WTC11 (cell line): Measurements from ENCODE around the gene CDK5RAP2.

ENCODE experiments used
- CBFB ChIP-seq: sonication (generic); formaldehyde crosslinking; IDR thresholded peaks from 2 replicates; pipeline ENCODE4 v1.8.1; 2022; ENCODE audit warnings: mild to moderate bottlenecking, low read depth, missing genetic modification reagents
- ZBTB43 ChIP-seq: sonication (generic); formaldehyde crosslinking; IDR thresholded peaks from 2 replicates; pipeline ENCODE4 v1.8.1; 2023; ENCODE audit warnings: mild to moderate bottlenecking, missing genetic modification reagents
- TF ChIP-seq, protein P1 (sequence below): sonication (generic); formaldehyde crosslinking; IDR thresholded peaks from 2 replicates; pipeline ENCODE4 v1.8.0; 2022; ENCODE audit warnings: mild to moderate bottlenecking, missing genetic modification reagents
- TF ChIP-seq, protein P2 (sequence below): sonication (generic); formaldehyde crosslinking; IDR thresholded peaks from 2 replicates; pipeline ENCODE4 v1.8.0; 2022; ENCODE audit warnings: missing genetic modification reagents
- TF ChIP-seq, protein P3 (sequence below): sonication (generic); formaldehyde crosslinking; IDR thresholded peaks from 2 replicates; pipeline ENCODE4 v1.8.1; 2022; ENCODE audit warnings: missing genetic modification reagents, borderline replicate concordance

GRCh38 chr9:120432600-120432999 lies 147.4 kb downstream of the CDK5RAP2 start:
- TF ChIP-seq ZBTB43, result no peak
- TF ChIP-seq, protein P1, sequence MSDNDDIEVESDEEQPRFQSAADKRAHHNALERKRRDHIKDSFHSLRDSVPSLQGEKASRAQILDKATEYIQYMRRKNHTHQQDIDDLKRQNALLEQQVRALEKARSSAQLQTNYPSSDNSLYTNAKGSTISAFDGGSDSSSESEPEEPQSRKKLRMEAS (CRISPR knock-in tag), result no peak
- TF ChIP-seq, protein P2, sequence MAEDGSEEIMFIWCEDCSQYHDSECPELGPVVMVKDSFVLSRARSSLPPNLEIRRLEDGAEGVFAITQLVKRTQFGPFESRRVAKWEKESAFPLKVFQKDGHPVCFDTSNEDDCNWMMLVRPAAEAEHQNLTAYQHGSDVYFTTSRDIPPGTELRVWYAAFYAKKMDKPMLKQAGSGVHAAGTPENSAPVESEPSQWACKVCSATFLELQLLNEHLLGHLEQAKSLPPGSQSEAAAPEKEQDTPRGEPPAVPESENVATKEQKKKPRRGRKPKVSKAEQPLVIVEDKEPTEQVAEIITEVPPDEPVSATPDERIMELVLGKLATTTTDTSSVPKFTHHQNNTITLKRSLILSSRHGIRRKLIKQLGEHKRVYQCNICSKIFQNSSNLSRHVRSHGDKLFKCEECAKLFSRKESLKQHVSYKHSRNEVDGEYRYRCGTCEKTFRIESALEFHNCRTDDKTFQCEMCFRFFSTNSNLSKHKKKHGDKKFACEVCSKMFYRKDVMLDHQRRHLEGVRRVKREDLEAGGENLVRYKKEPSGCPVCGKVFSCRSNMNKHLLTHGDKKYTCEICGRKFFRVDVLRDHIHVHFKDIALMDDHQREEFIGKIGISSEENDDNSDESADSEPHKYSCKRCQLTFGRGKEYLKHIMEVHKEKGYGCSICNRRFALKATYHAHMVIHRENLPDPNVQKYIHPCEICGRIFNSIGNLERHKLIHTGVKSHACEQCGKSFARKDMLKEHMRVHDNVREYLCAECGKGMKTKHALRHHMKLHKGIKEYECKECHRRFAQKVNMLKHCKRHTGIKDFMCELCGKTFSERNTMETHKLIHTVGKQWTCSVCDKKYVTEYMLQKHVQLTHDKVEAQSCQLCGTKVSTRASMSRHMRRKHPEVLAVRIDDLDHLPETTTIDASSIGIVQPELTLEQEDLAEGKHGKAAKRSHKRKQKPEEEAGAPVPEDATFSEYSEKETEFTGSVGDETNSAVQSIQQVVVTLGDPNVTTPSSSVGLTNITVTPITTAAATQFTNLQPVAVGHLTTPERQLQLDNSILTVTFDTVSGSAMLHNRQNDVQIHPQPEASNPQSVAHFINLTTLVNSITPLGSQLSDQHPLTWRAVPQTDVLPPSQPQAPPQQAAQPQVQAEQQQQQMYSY, result no peak
- TF ChIP-seq, protein P3, sequence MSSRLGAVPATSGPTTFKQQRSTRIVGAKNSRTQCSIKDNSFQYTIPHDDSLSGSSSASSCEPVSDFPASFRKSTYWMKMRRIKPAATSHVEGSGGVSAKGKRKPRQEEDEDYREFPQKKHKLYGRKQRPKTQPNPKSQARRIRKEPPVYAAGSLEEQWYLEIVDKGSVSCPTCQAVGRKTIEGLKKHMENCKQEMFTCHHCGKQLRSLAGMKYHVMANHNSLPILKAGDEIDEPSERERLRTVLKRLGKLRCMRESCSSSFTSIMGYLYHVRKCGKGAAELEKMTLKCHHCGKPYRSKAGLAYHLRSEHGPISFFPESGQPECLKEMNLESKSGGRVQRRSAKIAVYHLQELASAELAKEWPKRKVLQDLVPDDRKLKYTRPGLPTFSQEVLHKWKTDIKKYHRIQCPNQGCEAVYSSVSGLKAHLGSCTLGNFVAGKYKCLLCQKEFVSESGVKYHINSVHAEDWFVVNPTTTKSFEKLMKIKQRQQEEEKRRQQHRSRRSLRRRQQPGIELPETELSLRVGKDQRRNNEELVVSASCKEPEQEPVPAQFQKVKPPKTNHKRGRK, result no peak
- no peak for TF ChIP-seq CBFB (CRISPR knock-in tag)
